DND-41 (cell line): ENCODE data around the gene APMAP.

ENCODE experiments used
- ATAC-seq: fragments of 200-7000 bp; cut with Tn5 transposase; 3 replicates; pipeline ENCODE4 v1.9.1; 2021; ENCODE audit warnings: low read depth; ENCODE audit not compliant: insufficient read depth
- DNase-seq: peaks from one replicate; pipeline ENCODE4 v3.0.0-alpha.2; 2020
- H2AFZ ChIP-seq: 2 replicates; pipeline ENCODE4 v1.6.0; 2012; ENCODE audit warnings: low read depth, low read length
- H3K27ac ChIP-seq: 2 replicates; pipeline ENCODE4 v1.5.1; 2012; ENCODE audit warnings: low read length, inconsistent platforms
- H3K27me3 ChIP-seq: fragments of 200-600 bp; sonication (generic); 2 replicates; pipeline ENCODE4 v1.6.0; 2012; ENCODE audit warnings: low read length, mild to moderate bottlenecking, inconsistent platforms; ENCODE audit not compliant: insufficient read depth, poor library complexity
- H3K36me3 ChIP-seq: 2 replicates; pipeline ENCODE4 v1.5.1; 2012; ENCODE audit warnings: low read length, inconsistent platforms; ENCODE audit not compliant: insufficient read depth
- H3K4me1 ChIP-seq: 2 replicates; pipeline ENCODE4 v1.5.1; 2012; ENCODE audit warnings: mild to moderate bottlenecking, low read length; ENCODE audit not compliant: insufficient read depth
- H3K4me2 ChIP-seq: 2 replicates; pipeline ENCODE4 v1.6.0; 2012; ENCODE audit warnings: mild to moderate bottlenecking, moderate library complexity, low read length, inconsistent platforms; ENCODE audit not compliant: insufficient read depth
- H3K4me3 ChIP-seq, 2 experiments: fragments of 200-600 bp in 1 of 2; shearing (Covaris generic) in 1 of 2; 2 replicates each; pipeline ENCODE4 v1.5.1; 2012 to 2016; ENCODE audit warnings: inconsistent platforms in 2 of 2, low read length in 2 of 2, mild to moderate bottlenecking in 2 of 2, low read depth in 1 of 2, moderate library complexity in 1 of 2
- H3K79me2 ChIP-seq: 2 replicates; pipeline ENCODE4 v1.6.0; 2012; ENCODE audit warnings: low read length, inconsistent platforms; ENCODE audit not compliant: insufficient read depth
- H3K9ac ChIP-seq: 2 replicates; pipeline ENCODE4 v1.6.0; 2012; ENCODE audit warnings: low read depth, mild to moderate bottlenecking, inconsistent platforms, low read length, moderate library complexity
- H3K9me3 ChIP-seq: 2 replicates; pipeline ENCODE4 v1.5.1; 2012; ENCODE audit warnings: low read length, moderate library complexity, mild to moderate bottlenecking, inconsistent platforms; ENCODE audit not compliant: insufficient read depth, severe bottlenecking
- H4K20me1 ChIP-seq: 2 replicates; pipeline ENCODE4 v1.6.0; 2012; ENCODE audit warnings: low read length; ENCODE audit not compliant: insufficient read depth
- CTCF ChIP-seq: IDR thresholded peaks from 2 replicates; pipeline ENCODE4 v1.5.1; 2012; ENCODE audit warnings: borderline replicate concordance, low read length, moderate library complexity, mild to moderate bottlenecking; ENCODE audit not compliant: poor library complexity, severe bottlenecking; ENCODE audit errors: extremely low read depth
- EZH2 ChIP-seq: IDR thresholded peaks from 3 replicates; pipeline ENCODE4 v1.6.1; 2012; ENCODE audit warnings: borderline replicate concordance, low read depth, mild to moderate bottlenecking, moderate library complexity, low read length, inconsistent platforms; ENCODE audit not compliant: severe bottlenecking

The APMAP gene

GRCh38 chr20:25021336-25021735, 28.8 kb upstream of the APMAP start:
- DNase-seq = no peak
- no peak for ATAC-seq
- H4K20me1 ChIP-seq = peaks cover 29% of the 10 kb centered on the region
- H3K4me1 ChIP-seq = no peaks in the 10 kb centered on the region
- peaks cover 31% of the 10 kb centered on the region for H3K79me2 ChIP-seq
- H3K9ac ChIP-seq = no peak overlapping the region
- no peak for TF ChIP-seq EZH2
- no peak for TF ChIP-seq CTCF
- no peak overlapping the region for H3K4me3 ChIP-seq
- no peak overlapping the region for H2AFZ ChIP-seq
- H3K4me2 ChIP-seq = no peak overlapping the region
- H3K36me3 ChIP-seq = peaks cover 85% of the 10 kb centered on the region
- H3K9me3 ChIP-seq = no peaks in the 10 kb centered on the region
- H3K27ac ChIP-seq = no peak overlapping the region
- no peaks in the 10 kb centered on the region for H3K27me3 ChIP-seq

- no peak for ATAC-seq
- H3K9me3 ChIP-seq = no peaks in the 10 kb centered on the region
These were observed 28.4 kb upstream of the APMAP start for GRCh38 chr20:25020901-25021301.

GRCh38 chr20:25020345-25020744, 27.8 kb upstream of the APMAP start:
- Histone ChIP-seq H3K4me1 (no peaks in the 10 kb centered on the region), H3K4me2 (no peak overlapping the region), H2AFZ (no peak overlapping the region), H3K27ac (no peak overlapping the region), H3K4me3 (no peak overlapping the region), H3K9ac (no peak overlapping the region), H4K20me1 (peaks cover 21% of the 10 kb centered on the region), H3K36me3 (peaks cover 82% of the 10 kb centered on the region), H3K27me3 (no peaks in the 10 kb centered on the region), H3K79me2 (peaks cover 22% of the 10 kb centered on the region), H3K9me3 (no peaks in the 10 kb centered on the region)
- ATAC-seq = no peak
- DNase-seq = no peak
- TF ChIP-seq EZH2 (no peak), CTCF (no peak)

More at GRCh38 chr20:25020901-25021301, 28.4 kb upstream of the APMAP start:
- Histone ChIP-seq H4K20me1 (peaks cover 26% of the 10 kb centered on the region), H3K79me2 (peaks cover 26% of the 10 kb centered on the region), H2AFZ (no peak overlapping the region), H3K27me3 (no peaks in the 10 kb centered on the region), H3K36me3 (peaks cover 84% of the 10 kb centered on the region), H3K4me1 (no peaks in the 10 kb centered on the region), H3K4me3 (no peak overlapping the region), H3K27ac (no peak overlapping the region), H3K9ac (no peak overlapping the region), H3K4me2 (no peak overlapping the region)
- no peak for TF ChIP-seq EZH2
- no peak for DNase-seq

GRCh38 chr20:25019381-25020155, 27.0 kb upstream of the APMAP start:
- Histone ChIP-seq H3K36me3 (peaks cover 81% of the 10 kb centered on the region), H3K27me3 (no peaks in the 10 kb centered on the region), H4K20me1 (peaks cover 19% of the 10 kb centered on the region), H2AFZ (no peak overlapping the region), H3K79me2 (peaks cover 14% of the 10 kb centered on the region), H3K4me2 (no peak overlapping the region), H3K4me3 (no peak overlapping the region), H3K4me1 (no peaks in the 10 kb centered on the region), H3K27ac (no peak overlapping the region), H3K9ac (no peak overlapping the region), H3K9me3 (no peaks in the 10 kb centered on the region)
- DNase-seq (no peak), ATAC-seq (no peak)
- TF ChIP-seq EZH2 (no peak), CTCF (no peak)
